Ovary (tissue), 9 donors: ENCODE measurements around the gene MGME1. TPM values are rescaled to one million over a fixed set of nuclear protein-coding genes. Genes with fewer than 3 reads are reported as not detected.

Experiments
- DNase-seq, 5 donors: peaks; one replicate each; pipeline ENCODE4 v3.0.0-alpha.2; 2019 to 2020
- H3K27ac ChIP-seq, 2 donors: fragments of 200-600 bp; one replicate each; pipeline versions ENCODE4 v1.5.1 to v1.8.0; 2019 to 2022
- H3K27me3 ChIP-seq: fragments of 200-600 bp; one replicate; pipeline ENCODE4 v1.8.0; 2022
- H3K36me3 ChIP-seq: fragments of 200-600 bp; sonication (generic); one replicate; pipeline ENCODE4 v1.5.1; 2019
- H3K4me1 ChIP-seq: one replicate; pipeline ENCODE4 v1.8.1; 2013; ENCODE audit warnings: mild to moderate bottlenecking, moderate library complexity; ENCODE audit not compliant: insufficient read depth
- H3K4me3 ChIP-seq: fragments of 200-600 bp; sonication (generic); one replicate; pipeline ENCODE4 v1.5.1; 2017
- H3K9me3 ChIP-seq, 2 donors: fragments of 200-600 bp in 1 of 2; sonication (generic) in 1 of 2; one replicate each; pipeline versions ENCODE4 v1.5.1 to v1.8.1; 2013 to 2019; ENCODE audit warnings: mild to moderate bottlenecking in 1 of 2, moderate library complexity in 1 of 2
- CTCF ChIP-seq, 3 donors: fragments of 450-650 bp in 2 of 3; fragments of 200-600 bp in 1 of 3; IDR thresholded peaks; one replicate each; pipeline versions ENCODE4 v1.5.1 to v1.8.0; 2016 to 2022; ENCODE audit warnings: antibody characterized with exemption in 3 of 3, mild to moderate bottlenecking in 1 of 3
- EP300 ChIP-seq: sonication (generic); formaldehyde crosslinking; IDR thresholded peaks from one replicate; pipeline ENCODE4 v1.6.1; 2017; ENCODE audit warnings: antibody characterized with exemption
- POLR2A ChIP-seq: fragments of 450-650 bp; IDR thresholded peaks from one replicate; pipeline ENCODE4 v1.6.1; 2017; ENCODE audit warnings: antibody characterized with exemption, mild to moderate bottlenecking, moderate library complexity
- WGBS, 3 donors: extraction: QIAGEN DNeasy Blood & Tissue Kit in 1 of 3; methylation state at CpG; one replicate each; pipeline versions ENCODE4 v1.1.5 to v1.1.7; 2013 to 2017; 5-methylcytosine and 5-hydroxymethylcytosine counted together
- intact Hi-C, 4 donors: fragments of 100-400 bp; cut with DNase I; formaldehyde crosslinking; loops; one replicate each; pipeline versions ENCODE4 v1.11.0 to v1.15.1; 2022 to 2023
- polyA plus RNA-seq, 2 donors: library from polyadenylated mRNA; stranded (reverse); fragments of 200-250 nt in 1 of 2; fragments of 350-450 nt in 1 of 2; fragmentation: Illumina TruSeq in 1 of 2; extraction: RNeasy Lipid Tissue Mini Kit (QIAGEN cat#74804) in 1 of 2; gene quantifications; one replicate each; pipeline ENCODE4 v1.2.3, GENCODE V29; 2013 to 2014
- total RNA-seq, 7 donors: library from RNA; depleted of rRNA in 2 of 7; stranded (reverse); fragments of >200 nt in 2 of 7; fragmentation: NEBNext Ultra II Directional in 3 of 7; extraction: Animal tissue kit (Norgen Biotek cat#: 25700) in 3 of 7; gene quantifications; one replicate each; pipeline versions ENCODE4 v1.1.0 to v1.2.4, GENCODE V29; 2016 to 2023
- donor health status: DM: no; HTN: no; CAD: no; lungs with moderate emphysema.
- donor health status: DM: no; HTN: no; CAD: no.
- donor health status: Bipolar disorder and iron deficiency.
- donor health status: DM: yes; HTN: yes; CAD: no.
- donor health status: DM: no; HTN: no; CAD: no.
- donor health status: DM: yes; HTN: yes; CAD: no.

The MGME1 gene
- total and polyA plus RNA-seq, 9 donors: 5.1 to 11.9 (median 8.3) TPM

- TF ChIP-seq CTCF (IDR thresholded peaks at IDR 0.05): no peak
- TF ChIP-seq EP300: no peak
- TF ChIP-seq POLR2A: no peak
- Histone ChIP-seq H3K27ac (no peak overlapping the region), H3K36me3 (no peaks in the 10 kb centered on the region), H3K27me3 (no peaks in the 10 kb centered on the region), H3K9me3 (no peaks in the 10 kb centered on the region), H3K4me3 (no peak overlapping the region), H3K4me1 (peaks cover 20% of the 10 kb centered on the region)
- WGBS, 3 donors: 75 to 85% (median 82%) methylated on average over 16 of the region's 16 CpGs
- intact Hi-C loops: no loop called here
- DNase-seq: peak in 1 of 5 donors; percentile 20
These were observed 34.5 kb upstream of the MGME1 start for GRCh38 chr20:17934141-17934862.

- intact Hi-C loops: loop anchor here in 1 of 4 donors (5.0 kb wide), 1 partner anchor 38 kb away; no protein-coding TSS in a partner anchor
- Histone ChIP-seq H3K27ac (no peak overlapping the region), H3K27me3 (no peaks in the 10 kb centered on the region), H3K4me3 (no peak overlapping the region), H3K4me1 (peaks cover 20% of the 10 kb centered on the region), H3K9me3 (no peaks in the 10 kb centered on the region), H3K36me3 (no peaks in the 10 kb centered on the region)
- TF ChIP-seq EP300 (no peak), POLR2A (no peak), CTCF (IDR thresholded peaks at IDR 0.05) (no peak)
- WGBS, 3 donors: 89 to 94% (median 93%) methylated on average over 3 of the region's 3 CpGs
- no peak for DNase-seq
These were observed 33.6 kb upstream of the MGME1 start for GRCh38 chr20:17935186-17935585.

- peaks cover 20% of the 10 kb centered on the region for H3K4me1 ChIP-seq
- peak in 1 of 5 donors; percentile 29 for DNase-seq
- TF ChIP-seq POLR2A: no peak
- no peak for TF ChIP-seq EP300
- TF ChIP-seq CTCF (IDR thresholded peaks at IDR 0.05): no peak
- intact Hi-C loops: loop anchor here in 1 of 4 donors (5.0 kb wide), 1 partner anchor 38 kb away; no protein-coding TSS in a partner anchor
- no peaks in the 10 kb centered on the region for H3K36me3 ChIP-seq
- WGBS, 3 donors: 45 to 70% (median 68%) methylated on average over 9 of the region's 9 CpGs
- H3K4me3 ChIP-seq: no peak overlapping the region
- H3K9me3 ChIP-seq: no peaks in the 10 kb centered on the region
- H3K27me3 ChIP-seq: no peaks in the 10 kb centered on the region
- H3K27ac ChIP-seq: peak overlapping the region in 1 of 2 donors; percentile 50
These were observed 33.1 kb upstream of the MGME1 start for GRCh38 chr20:17935761-17936160.

GRCh38 chr20:17936286-17936760 lies 32.5 kb upstream of the MGME1 start:
- H3K27me3 ChIP-seq: no peaks in the 10 kb centered on the region
- TF ChIP-seq EP300: no peak
- no peak for TF ChIP-seq POLR2A
- TF ChIP-seq CTCF (IDR thresholded peaks at IDR 0.05): no peak
- peaks cover 20% of the 10 kb centered on the region for H3K4me1 ChIP-seq
- H3K9me3 ChIP-seq: no peaks in the 10 kb centered on the region
- DNase-seq: no peak
- intact Hi-C loops: loop anchor here in 1 of 4 donors (5.0 kb wide), 1 partner anchor 39 kb away; no protein-coding TSS in a partner anchor
- peak overlapping the region; percentile 15 to 50 for H3K27ac ChIP-seq
- no peaks in the 10 kb centered on the region for H3K36me3 ChIP-seq
- 19 to 32% (median 23%) methylated on average over 8 of the region's 8 CpGs for WGBS, 3 donors
- H3K4me3 ChIP-seq: no peak overlapping the region
